GM19035 (cell line): Measurements from ENCODE around the gene PHACTR3.

Experiments
- ATAC-seq: cut with Tn5 transposase; IDR thresholded peaks from one replicate; pipeline ENCODE4 v1.9.1; 2021; ENCODE audit not compliant: unreplicated experiment

The PHACTR3 gene

GRCh38 chr20:59823030-59823423, 218.7 kb downstream of the PHACTR3 start:
- ATAC-seq = no peak

- no peak for ATAC-seq
These were observed 219.3 kb downstream of the PHACTR3 start for GRCh38 chr20:59823491-59824259.

DNA sequence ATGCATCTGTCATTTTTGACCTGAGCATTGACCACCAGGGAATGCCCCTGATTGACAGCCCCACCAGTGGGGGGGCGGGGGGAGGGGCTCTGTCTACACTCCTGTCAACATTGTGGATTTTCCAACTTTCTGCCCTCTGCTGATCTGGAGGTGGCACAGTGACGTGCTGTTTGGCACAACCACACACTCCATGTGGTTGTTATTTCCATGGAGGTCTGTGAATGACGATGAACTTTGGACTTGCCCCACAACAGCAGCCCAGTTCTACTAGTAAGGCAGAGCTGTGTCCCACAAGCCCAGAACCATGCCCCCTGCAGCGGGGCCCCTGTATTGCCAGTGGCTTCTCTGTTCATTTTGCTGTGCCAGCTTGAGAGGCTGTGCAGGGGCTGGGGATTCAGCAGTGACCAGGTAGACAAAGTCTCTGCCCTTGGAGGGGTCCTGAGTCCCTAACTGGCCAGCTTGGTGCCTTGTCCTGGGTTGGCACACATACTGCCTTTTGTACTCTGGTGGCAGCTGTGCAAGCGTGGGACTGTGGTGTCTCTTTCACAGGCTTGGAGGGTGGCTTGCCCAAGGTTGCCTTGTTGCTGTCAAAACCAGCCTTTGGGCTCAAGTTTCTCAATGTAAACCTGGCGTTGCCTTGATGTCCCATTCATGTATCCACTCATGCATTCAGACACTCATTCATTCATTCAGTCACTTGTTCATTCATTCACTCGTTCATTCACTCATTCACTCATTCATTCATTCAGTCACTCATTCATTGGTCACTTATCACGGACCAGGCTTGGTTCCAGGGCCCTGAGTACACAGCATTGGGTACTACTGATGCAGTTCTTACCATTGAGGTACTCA, 220.6 kb downstream of the PHACTR3 start:
- ATAC-seq = no peak

DNA sequence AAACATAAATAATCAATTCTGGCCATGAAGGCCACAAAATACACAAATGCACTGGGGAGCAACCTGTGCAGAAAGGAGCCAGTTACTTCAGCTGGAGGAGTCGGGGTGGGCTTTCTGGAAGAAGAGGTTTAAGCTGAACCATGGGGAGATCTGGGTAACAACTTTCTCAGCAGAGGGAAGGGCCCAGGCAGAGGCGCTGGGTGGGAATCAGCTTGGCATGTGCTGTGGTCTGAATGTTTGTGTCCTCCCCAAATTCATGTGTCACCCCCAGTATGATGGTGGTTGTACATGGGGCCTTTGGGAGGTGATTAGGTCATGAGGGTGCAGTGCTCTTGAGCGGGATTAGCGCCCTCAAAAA, 221.2 kb downstream of the PHACTR3 start:
- no peak for ATAC-seq

DNA sequence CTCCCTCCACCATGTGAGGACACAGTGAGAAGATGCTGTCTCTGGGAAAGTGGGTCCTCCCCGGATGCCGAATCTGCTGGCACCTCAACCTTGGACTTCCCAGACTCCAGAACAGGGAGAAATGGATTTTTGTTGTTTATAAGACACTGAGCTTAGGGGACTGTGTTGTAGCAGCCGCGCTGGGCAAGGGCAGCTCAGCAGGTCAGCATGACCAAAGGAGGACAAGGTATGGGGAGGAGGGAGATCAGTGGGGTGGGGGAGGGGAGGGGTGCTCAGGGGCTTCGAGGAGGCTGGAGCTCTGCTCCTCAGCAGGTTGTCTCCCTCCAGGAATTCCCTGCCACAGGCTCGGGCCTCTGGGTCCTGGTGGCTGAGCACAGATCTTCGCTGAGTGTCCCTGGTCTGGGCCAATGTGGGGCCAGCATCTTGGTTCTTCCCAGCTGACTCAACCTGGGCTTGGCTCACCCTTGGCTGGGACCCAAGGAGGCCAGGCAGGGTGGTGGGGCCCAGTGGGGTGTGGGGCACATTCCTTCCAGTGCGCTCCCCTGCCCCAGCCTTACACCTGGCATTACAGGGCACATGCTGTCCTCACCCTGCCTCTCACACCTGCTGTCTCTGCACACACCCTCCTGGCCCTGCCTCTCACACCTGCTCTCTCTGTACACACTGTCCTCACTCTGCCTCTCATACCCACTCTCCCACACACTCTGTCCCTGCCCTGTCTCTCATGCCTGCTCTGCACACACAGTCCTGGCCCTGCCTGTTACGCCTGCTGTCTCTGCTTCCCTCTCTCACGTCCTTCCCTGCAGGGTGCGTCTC, 221.8 kb downstream of the PHACTR3 start:
- ATAC-seq = no peak

GRCh38 chr20:59827138-59828056, 223.1 kb downstream of the PHACTR3 start:
- no peak for ATAC-seq

DNA sequence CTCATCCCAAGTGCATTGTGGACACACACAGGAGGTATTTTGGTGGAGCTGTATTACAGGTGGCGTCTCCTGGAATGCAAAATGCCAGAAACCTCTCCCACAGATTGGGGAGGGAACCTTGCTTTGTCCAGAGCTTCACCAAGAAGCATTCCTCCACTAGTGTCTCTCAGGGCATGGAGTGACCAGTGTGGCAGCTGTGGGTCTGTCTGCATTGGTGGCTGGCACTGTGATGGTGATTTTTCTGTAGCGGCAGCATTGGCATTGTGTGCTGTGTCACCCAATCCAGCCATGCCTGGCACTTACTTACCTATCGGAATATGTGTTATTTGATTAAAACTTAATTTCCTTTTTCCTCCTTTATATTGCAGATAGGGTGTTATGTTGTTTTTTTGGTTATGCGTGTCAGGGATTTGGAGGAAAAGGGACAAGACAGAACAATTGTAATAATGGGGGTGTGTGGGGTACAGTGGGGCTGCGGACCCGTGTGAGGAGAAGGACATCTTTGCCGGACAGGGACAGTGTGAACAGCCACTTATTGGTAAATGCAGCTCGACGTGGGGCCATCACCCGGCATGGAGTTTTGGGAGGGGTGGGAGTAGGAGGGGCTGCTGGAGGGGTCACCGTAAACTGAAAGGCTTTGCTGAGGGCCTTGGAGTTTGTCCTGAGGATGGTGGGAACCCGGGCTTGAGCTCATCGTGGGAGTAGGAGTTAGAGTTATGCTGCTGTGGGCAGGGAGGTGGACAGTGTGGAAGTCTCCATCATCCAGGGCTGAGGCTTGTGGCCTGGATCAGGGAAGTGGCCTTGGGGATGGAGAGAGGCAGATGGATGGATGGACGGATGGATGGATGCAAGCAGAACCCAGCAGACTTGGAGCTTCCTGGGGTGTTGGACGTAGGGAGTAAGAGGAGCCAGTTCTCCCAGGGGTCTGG, 224.0 kb downstream of the PHACTR3 start:
- no peak for ATAC-seq

DNA sequence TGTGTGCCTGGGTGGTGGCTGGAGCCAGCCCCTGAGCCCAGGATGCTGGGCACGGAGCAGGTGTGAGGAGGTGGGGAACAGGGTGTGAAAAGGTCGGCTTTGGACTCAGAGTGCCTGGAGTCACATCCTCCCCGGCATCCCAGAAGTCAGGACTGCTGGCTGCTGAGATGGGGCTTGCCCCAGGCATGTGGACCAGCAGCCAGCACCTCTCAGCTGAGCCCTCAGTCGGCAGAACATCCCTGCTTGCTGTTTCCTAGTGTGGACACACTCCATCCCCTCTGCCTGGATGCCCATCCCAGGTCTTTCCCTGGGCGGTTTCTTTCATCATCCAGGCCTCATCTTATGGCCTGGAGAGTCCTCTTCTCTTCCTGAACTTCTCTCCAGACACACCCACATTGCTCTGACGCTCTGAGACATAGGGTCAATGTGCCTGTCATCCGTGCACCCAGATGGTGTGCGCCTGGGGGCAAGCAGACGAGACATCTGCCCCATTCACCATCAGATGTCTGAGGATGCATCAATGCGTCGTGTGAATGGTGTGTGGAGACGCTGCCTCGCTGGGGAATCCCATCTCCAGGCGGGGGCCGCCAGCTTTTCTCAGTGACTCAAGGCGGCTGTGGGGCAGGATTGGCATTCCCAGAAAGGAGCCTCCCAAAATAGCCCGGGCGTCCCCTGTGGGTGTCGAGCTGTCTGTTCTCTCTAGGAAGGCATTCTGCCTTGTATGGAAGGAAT, 224.9 kb downstream of the PHACTR3 start:
- no peak for ATAC-seq

GRCh38 chr20:59829786-59830664, 225.7 kb downstream of the PHACTR3 start:
- no peak for ATAC-seq

DNA sequence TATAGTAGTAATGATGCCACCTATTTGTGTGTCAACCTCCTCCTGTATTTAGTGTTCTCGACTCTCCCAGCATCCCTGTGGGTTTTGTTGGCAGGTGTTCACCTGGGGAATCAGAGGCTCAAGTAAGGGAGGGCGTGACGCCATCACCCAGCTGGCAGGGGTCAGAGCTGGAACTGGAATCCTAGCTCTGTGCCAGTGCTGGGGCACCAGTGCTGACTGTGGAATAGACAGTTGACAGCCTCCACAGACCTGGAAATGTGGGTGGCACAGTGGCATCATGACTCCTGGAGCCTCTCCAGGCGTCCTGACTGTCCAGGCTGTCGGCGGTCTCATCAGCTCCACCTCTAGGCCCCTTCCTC, 226.3 kb downstream of the PHACTR3 start:
- ATAC-seq = no peak

GRCh38 chr20:59831024-59831915, 226.9 kb downstream of the PHACTR3 start:
- no peak for ATAC-seq

- no peak for ATAC-seq
These were observed 227.6 kb downstream of the PHACTR3 start for GRCh38 chr20:59831916-59832270.

DNA sequence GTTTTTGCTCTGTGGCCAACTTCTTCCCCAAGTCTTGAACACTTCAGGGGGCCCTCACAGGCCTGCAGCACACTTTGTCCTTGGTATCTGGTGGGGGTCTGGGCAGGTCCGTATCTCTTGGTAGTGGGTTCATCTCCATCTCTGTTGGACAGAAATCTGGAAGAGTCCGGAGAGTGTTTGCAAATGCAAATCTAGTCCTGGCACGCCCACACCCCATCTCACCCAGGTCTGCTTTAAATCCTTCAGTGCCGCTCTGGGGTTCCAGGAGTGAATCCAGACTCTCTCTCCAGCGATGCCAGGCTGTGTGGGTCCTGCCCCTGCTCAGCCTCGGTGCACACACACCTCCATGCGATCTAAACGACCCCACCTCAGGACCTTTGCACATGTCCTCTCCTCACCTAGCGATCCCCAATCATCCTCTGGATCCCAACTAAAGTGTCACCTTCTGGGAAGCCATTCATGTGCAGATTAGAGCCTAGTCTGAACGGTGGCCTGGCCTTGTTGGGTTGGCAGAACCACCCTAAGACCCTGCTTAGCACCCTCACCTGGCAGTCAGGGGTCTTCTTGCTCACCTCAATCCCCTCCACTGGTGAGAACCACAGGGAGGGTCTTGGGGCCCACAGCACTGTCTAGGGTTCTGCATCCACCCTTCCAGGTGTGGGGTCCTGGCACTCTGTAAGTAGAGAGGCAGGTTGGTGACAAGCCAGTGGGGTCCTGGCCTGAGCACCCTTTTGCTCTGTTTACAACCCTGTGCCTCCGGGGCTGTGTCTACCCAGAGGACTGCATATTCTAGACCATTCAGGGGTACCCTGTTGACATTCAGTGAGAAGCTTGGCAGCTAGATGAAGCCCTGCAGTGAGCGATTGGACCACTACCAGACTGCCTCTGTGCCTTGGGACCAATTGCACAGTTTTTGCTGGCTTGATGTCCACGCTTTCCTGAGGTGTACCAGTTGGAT, 228.3 kb downstream of the PHACTR3 start:
- ATAC-seq = no peak

DNA sequence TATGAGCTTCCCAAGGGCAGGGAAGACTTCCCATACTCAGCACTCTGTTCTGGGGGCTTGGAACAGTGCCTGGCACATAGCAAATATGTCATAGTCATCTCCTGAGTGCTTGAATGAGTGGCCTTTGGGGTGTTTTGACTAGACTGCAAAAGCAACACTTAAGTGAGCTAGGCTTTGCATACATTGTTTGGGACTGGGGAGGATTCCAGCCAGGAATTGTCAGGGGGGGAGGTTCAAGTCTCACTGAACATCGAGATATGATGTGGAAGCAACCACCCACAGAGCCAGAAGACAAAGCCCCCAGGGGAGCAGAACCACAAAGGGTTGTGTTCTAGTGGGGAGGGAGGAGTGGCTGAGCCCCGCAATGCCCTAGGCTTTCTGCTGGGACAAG, 230.7 kb downstream of the PHACTR3 start:
- ATAC-seq = no peak

DNA sequence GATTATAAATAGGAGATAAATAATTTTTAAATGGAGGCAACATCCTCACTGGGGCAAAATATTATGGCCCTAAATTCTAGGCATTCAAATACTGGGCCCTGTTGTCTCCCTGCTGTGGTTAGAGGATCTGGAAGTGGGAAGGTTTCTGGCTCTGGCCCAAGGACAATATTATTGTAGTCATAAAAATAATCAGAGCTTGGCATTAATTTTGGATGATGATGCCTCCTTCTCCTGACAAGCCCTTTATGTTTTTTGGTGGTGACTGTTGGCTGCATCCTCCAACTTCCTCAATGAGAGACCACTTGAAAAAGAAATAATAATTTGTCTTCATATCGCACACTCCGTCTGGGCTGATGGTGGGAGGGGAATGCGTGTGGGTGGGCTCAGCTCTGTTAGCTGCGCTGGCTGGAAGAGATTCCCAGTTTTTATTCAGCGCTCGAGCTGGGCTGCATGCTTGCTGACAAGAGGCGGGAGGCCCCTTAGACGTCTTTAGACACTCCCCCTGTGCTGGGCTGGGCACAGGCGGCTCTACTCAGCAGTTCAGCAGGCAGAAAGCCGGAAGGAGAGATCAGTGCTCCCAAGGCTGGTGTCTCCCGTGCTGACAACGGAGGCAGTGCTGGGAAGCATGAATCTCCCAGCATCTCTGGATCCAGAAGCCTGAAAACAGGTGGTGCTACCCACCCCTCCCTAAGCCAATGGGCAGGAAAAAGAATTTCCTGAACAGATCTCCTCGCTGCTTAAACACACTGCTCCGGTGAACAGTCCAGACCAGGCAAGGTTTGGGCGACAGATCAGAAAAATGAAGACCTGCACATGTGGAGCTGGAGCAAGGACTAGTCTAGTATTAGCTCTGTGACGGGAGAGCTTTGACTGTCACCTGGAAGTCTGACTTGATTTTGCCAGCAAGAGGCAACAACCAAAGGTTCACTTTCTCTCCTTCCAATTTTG, 231.4 kb downstream of the PHACTR3 start:
- ATAC-seq = no peak
